ENCODE data around the gene FUBP3.

GRCh38 chr9:130531670-130532069 is 47.7 kb upstream of the FUBP3 start:
- TF ChIP-seq CTCF (IDR thresholded peaks at IDR 0.05) (no peak), ZFX (IDR thresholded peaks at IDR 0.05; ENCODE audit: borderline replicate concordance) (no peak)
